Measurements from ENCODE around the gene CEP128.
A peak's percentile ranks its signal among the peaks of the same experiment; 100 is the strongest.
"Not testable (repeated sequence)": the region's sequence is repeated elsewhere in the genome, so short reads cannot be mapped to it uniquely, and the experiment has no call there.

CEP128 gene

GRCh38 chr14:80953211-80953610 lies 11.7 kb upstream of the CEP128 start:
- DNase-seq (ENCODE audit: low spot score): not testable (repeated sequence)

- no peak for DNase-seq (ENCODE audit: low spot score)
Observed at GRCh38 chr14:80951491-80951890, 10.0 kb upstream of the CEP128 start.

- DNase-seq (ENCODE audit: low spot score): no peak
Observed at GRCh38 chr14:80948291-80948690, 6.8 kb upstream of the CEP128 start.

- DNase-seq (ENCODE audit: low spot score): no peak
Observed at GRCh38 chr14:80946797-80947196, 5.3 kb upstream of the CEP128 start.

GRCh38 chr14:80946187-80946586 lies 4.6 kb upstream of the CEP128 start:
- no peak for DNase-seq (ENCODE audit: low spot score)

GRCh38 chr14:80944861-80945617 lies 3.5 kb upstream of the CEP128 start:
- DNase-seq (ENCODE audit: low spot score): no peak

GRCh38 chr14:80942191-80942600 lies 658 bp upstream of the CEP128 start:
- no peak for DNase-seq (ENCODE audit: low spot score)

- DNase-seq (ENCODE audit: low spot score): no peak
Observed at GRCh38 chr14:80940146-80940545, 1.4 kb downstream of the CEP128 start.

GRCh38 chr14:80933686-80934085 lies 7.9 kb downstream of the CEP128 start:
- no peak for DNase-seq (ENCODE audit: low spot score)

- no peak for DNase-seq (ENCODE audit: low spot score)
Observed at GRCh38 chr14:80933282-80933681, 8.3 kb downstream of the CEP128 start.

- peak; percentile 19 for DNase-seq (ENCODE audit: low spot score)
Observed at GRCh38 chr14:80930836-80931389, 10.6 kb downstream of the CEP128 start.

GRCh38 chr14:80930095-80930494 lies 11.4 kb downstream of the CEP128 start:
- DNase-seq (ENCODE audit: low spot score): no peak

- no peak for DNase-seq (ENCODE audit: low spot score)
Observed at GRCh38 chr14:80927083-80927989, 14.2 kb downstream of the CEP128 start.

GRCh38 chr14:80926397-80927082 lies 15.0 kb downstream of the CEP128 start:
- DNase-seq (ENCODE audit: low spot score): peak; percentile 47

GRCh38 chr14:80924365-80925103 lies 17.0 kb downstream of the CEP128 start:
- no peak for DNase-seq (ENCODE audit: low spot score)

GRCh38 chr14:80923368-80923767 lies 18.2 kb downstream of the CEP128 start:
- no peak for DNase-seq (ENCODE audit: low spot score)

GRCh38 chr14:80919622-80920021 lies 21.9 kb downstream of the CEP128 start:
- DNase-seq (ENCODE audit: low spot score): no peak

GRCh38 chr14:80912013-80912412 lies 29.5 kb downstream of the CEP128 start:
- DNase-seq (ENCODE audit: low spot score): not testable (repeated sequence)

- DNase-seq (ENCODE audit: low spot score): no peak
Observed at GRCh38 chr14:80906946-80907345, 34.6 kb downstream of the CEP128 start.

- no peak for DNase-seq (ENCODE audit: low spot score)
Observed at GRCh38 chr14:80906336-80906735, 35.2 kb downstream of the CEP128 start.

- DNase-seq (ENCODE audit: low spot score): no peak
Observed at GRCh38 chr14:80902608-80903007, 38.9 kb downstream of the CEP128 start.

- no peak for DNase-seq (ENCODE audit: low spot score)
Observed at GRCh38 chr14:80901822-80902221, 39.7 kb downstream of the CEP128 start.

All from hepatic stellate cell (primary cell).